DMS 273 (cell line): Measurements from ENCODE around the gene ACTL7B.
A peak's percentile ranks its signal among the peaks of the same experiment; 100 is the strongest.
"Not testable (repeated sequence)": the region's sequence is repeated elsewhere in the genome, so short reads cannot be mapped to it uniquely, and the experiment has no call there.

Source experiments
- DNase-seq: peaks from one replicate; lab custom pipeline; 2025; ENCODE audit not compliant: unreplicated experiment; lab: John Stamatoyannopoulos, UW

Gene ACTL7B, protein sequence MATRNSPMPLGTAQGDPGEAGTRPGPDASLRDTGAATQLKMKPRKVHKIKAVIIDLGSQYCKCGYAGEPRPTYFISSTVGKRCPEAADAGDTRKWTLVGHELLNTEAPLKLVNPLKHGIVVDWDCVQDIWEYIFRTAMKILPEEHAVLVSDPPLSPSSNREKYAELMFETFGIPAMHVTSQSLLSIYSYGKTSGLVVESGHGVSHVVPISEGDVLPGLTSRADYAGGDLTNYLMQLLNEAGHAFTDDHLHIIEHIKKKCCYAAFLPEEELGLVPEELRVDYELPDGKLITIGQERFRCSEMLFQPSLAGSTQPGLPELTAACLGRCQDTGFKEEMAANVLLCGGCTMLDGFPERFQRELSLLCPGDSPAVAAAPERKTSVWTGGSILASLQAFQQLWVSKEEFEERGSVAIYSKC

DNA sequence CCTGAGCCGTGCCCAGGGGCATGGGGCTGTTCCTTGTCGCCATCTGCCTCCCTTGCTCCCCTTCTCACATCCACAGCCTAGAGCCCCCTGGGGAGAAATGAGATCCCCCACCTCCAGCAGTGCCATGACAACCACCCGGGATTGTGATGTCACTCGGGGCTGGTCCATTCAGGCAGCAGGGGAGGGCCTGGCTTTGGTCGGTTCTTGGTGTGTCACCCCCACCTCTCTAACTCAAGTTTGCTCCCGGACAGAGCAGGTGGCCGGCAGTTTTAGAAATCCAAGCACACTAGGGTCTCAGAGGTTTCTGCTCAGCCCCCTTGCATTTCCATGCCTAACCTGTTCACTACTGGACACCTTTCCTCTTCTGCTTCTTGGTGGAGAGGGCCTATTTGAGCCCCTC is at the start of gene ACTL7B:
TSS of gene ACTL7B (minus strand) at position 99 of the 400 bp plus-strand sequence. CDS start at position 43, 56 bp downstream.
- no peak for DNase-seq

GRCh38 chr9:108905494-108905893 is 49.7 kb upstream of the ACTL7B start:
- no peak for DNase-seq

GRCh38 chr9:108904161-108904560 is 48.4 kb upstream of the ACTL7B start:
- no peak for DNase-seq

DNA sequence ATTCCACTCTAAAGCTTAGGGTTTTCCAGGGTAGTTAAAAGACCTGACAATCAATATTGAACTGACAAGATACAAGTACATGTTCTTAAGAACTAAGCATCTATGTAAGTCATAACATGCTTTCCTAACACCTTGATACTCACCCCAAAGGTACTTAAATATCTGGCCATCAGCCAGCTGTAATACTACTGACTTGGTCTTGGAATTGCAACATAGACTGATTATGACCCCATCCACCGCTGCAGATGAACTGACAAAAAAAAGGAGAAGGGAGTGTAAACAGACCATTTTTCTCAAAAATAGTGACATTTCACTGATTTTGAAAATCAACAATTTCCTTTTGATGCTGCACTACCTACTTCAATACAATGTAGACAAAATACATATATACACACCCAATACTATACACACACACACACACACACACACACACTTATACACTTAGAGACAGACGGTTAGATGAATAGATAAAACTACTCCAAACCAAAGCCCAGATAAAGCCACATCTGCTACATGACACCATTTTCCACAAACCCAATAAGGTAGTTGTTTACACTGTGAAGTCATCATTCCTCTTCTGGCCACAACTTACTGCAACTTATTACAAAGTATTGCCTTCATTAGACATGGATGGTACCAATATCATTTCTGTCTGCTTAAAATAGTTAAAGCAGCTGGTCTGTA is 47.8 kb upstream of the ACTL7B start:
- DNase-seq: no peak

DNA sequence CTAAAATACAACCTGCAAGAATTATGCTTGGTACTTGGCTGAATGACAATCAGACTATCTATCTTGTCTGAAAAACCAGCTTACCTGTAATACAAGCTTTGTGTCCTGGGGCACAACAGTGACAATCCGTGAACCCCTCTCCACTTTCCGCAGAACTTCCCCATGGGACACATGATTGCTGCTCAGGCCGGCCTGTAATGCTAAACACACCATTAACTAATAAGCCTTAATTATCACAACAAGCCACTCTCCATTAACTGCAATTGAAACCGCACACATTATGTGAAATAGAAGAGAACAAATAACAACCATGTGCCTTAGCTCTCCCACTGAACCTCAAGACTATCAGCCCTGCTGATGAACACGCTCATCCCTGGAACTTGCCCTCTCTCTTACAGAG is 44.4 kb upstream of the ACTL7B start:
- no peak for DNase-seq

DNA sequence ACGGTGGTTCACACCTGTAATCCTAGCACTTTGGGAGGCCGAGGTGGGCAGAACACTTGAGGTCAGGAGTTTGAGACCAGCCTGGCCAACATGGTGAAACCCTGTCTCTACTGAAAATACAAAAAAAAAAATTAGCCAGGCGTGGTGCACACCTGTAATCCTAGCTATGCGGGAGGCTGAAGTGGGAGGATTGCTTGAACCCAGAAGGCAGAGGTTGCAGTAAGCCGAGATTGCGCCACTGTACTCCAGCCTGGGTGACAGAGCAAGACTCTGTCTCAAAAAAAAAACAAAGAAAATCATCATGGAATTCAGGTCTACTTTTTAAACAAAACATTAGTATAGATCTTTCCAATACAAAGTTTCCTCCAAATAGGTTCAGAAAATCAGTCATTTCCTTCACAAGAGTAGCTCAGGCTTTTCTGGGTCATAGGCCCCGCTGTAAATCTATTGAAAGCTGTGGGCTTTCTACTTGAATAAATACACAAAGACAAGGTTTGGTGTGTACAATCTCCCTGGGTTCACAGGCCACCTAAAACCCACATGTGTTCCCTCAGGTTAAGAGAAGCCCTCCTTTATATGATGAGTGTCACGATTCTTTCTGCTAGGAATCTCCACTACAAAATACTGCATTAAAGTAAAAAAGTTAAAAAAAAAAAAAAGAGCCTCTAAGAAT is 43.4 kb upstream of the ACTL7B start:
- DNase-seq: not testable (repeated sequence)

- DNase-seq: no peak
Measured at GRCh38 chr9:108897324-108898096, 41.7 kb upstream of the ACTL7B start.

- DNase-seq: no peak
Measured at GRCh38 chr9:108894225-108894997, 38.6 kb upstream of the ACTL7B start.

GRCh38 chr9:108889649-108890067 is 33.9 kb upstream of the ACTL7B start:
- peak; percentile 14 for DNase-seq

DNA sequence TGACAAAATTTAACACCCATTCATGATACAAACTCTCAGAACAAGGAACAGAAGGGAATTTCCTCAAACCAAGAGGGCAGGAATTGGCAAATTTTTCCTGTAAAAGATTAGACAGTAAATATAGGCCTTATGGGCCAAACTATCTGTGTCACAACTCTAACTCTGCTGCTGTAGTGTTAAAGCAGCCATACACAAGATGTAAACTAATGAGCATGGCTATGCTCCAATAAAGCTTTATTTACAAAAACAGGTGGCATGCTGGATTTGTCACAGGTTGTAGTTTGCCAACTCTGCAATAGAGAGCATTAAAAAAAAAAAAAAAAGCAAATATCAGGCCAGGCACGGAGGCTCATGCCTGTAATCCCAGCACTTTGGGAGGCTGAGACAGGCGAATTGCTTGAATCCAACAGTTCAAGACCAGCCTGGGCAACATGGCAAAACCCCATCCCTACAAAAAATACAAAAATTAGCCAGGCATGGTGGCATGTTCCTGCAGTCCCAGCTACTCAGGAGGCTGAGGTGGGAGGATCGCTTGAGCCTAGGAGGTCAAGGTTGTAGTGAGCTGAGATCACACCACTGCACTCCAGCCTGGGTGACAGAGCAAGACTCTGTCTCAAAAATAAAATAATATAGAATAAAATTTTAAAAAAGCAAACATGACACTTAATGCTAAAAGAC is 30.9 kb upstream of the ACTL7B start:
- DNase-seq: peak; percentile 49

DNA sequence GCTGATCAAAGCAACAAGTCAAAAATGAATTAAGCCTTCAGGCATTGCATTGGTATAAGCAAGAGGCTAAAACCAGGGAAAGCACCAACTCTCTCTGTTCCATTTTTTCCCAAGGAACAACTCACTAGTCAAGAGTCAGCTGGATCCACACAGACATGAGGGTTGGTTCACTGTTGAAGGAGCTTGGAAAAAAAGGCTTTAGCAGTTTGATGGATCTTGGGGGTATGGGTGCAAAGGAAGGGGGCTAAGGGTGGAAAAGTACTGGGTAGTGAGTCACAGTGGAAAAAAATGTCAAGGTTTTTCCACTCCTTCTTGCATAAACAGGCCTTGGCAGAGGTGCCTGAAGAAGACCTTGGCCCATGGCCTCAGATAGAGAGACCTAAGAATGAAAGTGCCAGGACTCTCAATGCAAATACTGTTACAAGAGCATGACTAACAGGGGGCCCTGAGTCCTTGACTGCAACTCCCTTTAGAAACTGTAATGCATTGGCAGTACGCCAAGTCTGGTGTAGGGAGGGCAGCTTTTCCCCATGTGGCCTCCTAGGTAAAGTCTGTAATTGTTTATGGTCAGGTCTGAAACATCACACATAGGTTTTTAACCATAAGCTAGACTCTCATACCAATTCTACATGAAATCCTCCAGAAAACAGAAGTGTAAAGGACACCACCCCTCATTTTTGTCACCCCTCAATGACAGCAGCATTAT is 30.0 kb upstream of the ACTL7B start:
- peak; percentile 86 for DNase-seq

DNA sequence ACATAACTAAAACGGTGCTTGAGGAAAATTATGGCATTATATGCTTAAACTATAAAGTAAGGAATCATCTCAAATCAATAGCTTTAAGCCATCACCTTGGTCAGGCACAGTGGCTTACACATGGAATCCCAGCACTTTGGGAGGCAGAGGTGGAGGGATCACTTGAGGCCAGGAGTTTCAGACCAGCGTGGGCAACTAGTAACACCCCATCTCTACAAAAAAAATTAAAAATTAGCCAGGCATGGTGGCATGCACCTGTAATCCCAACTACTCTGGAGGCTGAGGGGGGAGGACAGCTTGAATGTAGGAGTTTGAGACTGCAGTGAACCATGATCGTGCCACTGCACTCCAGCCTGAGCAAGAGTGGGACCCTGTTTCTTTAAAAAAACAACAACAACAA is 28.9 kb upstream of the ACTL7B start:
- DNase-seq: no peak

DNA sequence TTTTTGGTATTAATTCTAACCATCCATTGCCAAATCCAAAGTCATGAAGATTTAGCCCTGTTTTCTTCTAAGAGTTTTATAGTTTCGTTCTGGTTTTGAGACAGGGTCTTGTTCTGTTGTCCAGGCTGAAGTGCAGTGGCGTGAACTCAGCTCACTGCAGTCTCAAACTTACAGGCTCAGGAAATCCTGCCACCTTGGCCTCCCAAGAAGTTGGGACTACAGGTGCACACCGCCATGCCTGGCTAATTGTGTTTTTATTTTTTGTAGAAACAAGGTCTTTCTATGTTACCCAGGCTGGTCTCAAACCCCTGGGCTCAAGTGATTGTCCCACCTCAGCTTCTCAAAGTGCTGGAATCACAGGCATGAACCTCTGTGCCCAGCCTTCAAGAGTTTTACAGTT is 27.3 kb upstream of the ACTL7B start:
- no peak for DNase-seq

DNA sequence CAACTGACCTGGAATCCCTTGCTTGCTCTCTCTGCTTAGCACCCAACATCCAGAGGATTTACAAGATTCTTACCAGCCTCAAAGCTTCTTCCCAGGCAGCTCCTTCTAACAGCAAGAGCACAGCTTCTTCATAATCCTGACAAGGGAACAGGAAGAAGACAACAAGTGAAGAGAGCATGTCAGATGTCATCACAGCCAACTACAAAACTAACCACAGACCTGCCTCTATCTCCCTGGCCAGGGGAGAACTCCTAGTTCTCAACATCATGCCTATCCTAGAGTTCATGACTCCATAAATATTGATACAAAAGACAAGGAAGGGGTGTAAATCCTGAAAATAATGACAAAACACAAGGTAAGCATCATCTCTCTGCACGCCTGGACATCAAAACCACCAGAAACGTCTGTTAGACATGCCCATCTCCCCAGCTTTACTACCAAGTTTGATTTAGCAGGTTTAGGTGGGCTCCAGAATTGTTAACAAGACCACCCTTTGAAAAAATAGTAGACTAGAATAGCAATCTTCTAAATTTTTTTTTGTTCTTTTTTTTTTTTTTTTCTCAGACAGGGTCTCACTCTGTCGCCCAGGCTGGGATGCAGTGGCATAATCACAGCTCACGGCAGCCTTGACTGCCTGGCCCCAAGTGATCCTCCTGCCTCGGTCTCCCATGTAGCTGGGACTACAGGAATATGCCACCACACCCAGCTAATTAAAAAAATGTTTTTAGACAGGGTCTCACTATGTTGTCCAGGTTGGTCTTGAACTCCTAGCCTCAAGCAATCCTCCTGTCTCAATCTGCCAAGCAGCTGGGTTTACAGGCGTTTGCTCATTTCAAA is 26.5 kb upstream of the ACTL7B start:
- no peak for DNase-seq

- no peak for DNase-seq
Measured at GRCh38 chr9:108880738-108881316, 25.0 kb upstream of the ACTL7B start.

DNA sequence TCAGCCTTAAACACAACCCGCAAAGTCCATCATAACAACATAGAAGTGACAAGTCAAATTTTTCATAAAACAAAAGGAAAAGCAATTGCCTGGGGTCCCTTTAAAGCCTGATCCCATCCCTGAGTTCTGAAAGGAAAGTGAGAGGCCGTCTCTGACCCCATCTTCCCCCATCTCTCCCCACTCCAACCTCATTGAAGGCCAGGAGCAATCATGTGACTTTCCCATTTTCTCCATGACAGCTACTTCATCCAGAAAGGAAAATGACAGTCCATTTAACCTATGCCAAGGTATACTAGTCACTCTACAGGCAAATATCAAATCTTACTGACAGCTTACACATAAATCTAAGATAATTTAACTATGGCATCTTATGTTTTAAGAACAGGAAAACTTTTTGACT is 21.7 kb upstream of the ACTL7B start:
- DNase-seq: no peak

- DNase-seq: no peak
Measured at GRCh38 chr9:108876425-108876824, 20.6 kb upstream of the ACTL7B start.
